ENCODE results near the gene MALL.
"Not testable (repeated sequence)": the region's sequence is repeated elsewhere in the genome, so short reads cannot be mapped to it uniquely, and the experiment has no call there.

DNA sequence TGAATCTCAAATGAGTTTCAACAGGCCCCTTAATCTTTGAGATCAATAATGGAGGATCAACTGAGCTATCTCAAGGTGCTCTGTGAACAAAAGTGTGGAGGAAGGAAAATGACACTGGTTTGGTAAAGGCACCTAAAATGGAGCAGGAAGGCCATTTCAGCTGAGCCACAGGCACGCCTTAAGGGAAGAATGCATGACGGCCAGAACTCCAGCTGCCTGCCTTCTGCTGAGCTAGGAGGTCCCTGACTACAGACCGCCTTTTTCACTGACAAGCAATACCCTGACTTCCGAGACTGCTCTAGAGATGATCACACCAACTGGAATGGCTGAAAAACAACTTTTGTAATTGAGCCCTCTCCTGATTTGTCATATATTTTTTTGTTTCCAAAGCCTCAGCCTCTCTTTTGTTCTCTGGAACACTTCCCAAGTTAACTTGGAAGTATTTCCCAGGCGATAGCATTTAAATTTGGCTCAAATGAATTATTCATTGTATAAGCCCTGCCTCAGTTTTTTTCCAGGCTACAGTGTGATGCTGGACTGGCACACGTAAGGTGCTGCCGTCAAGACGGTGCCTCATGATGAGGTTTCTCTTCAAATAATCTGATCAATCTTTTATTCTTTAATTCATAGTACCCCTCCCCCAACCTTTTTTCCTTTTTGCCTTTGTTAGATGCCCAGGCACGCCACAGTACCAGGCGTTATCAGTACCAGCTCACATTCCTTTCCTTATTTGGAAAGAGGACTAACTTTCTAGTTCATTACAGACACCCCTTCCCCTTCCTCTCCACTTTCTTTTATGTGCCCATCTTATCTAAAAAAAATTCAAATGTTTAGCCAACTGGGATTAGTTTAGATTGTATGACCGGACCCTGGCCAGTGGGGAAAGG lies 60.9 kb downstream of the MALL start:
- TF ChIP-seq, protein P1, sequence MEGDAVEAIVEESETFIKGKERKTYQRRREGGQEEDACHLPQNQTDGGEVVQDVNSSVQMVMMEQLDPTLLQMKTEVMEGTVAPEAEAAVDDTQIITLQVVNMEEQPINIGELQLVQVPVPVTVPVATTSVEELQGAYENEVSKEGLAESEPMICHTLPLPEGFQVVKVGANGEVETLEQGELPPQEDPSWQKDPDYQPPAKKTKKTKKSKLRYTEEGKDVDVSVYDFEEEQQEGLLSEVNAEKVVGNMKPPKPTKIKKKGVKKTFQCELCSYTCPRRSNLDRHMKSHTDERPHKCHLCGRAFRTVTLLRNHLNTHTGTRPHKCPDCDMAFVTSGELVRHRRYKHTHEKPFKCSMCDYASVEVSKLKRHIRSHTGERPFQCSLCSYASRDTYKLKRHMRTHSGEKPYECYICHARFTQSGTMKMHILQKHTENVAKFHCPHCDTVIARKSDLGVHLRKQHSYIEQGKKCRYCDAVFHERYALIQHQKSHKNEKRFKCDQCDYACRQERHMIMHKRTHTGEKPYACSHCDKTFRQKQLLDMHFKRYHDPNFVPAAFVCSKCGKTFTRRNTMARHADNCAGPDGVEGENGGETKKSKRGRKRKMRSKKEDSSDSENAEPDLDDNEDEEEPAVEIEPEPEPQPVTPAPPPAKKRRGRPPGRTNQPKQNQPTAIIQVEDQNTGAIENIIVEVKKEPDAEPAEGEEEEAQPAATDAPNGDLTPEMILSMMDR (IDR thresholded peaks at IDR 0.05 in 2 of 3, conservative IDR thresholded peaks at IDR 0.05 in 1 of 3; ENCODE audit: control insufficient read depth in 2 of 3, extremely low read depth in 1 of 3, insufficient read depth in 1 of 3, low read depth in 3 of 3, low read length in 3 of 3): not testable (repeated sequence)
- TF ChIP-seq, protein P2, sequence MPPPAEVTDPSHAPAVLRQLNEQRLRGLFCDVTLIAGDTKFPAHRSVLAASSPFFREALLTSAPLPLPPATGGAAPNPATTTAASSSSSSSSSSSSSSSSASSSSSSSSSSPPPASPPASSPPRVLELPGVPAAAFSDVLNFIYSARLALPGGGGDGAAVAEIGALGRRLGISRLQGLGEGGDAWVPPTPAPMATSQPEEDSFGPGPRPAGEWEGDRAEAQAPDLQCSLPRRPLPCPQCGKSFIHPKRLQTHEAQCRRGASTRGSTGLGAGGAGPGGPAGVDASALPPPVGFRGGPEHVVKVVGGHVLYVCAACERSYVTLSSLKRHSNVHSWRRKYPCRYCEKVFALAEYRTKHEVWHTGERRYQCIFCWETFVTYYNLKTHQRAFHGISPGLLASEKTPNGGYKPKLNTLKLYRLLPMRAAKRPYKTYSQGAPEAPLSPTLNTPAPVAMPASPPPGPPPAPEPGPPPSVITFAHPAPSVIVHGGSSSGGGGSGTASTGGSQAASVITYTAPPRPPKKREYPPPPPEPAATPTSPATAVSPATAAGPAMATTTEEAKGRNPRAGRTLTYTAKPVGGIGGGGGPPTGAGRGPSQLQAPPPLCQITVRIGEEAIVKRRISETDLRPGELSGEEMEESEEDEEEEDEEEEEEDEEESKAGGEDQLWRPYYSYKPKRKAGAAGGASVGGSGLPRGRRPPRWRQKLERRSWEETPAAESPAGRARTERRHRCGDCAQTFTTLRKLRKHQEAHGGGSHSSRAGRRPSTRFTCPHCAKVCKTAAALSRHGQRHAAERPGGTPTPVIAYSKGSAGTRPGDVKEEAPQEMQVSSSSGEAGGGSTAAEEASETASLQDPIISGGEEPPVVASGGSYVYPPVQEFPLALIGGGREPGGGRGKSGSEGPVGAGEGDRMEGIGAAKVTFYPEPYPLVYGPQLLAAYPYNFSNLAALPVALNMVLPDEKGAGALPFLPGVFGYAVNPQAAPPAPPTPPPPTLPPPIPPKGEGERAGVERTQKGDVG (CRISPR knock-in tag; IDR thresholded peaks at IDR 0.05): not testable (repeated sequence)
